Colonic mucosa (tissue), 4 donors: ENCODE data around the gene SACM1L. TPM values are rescaled to one million over a fixed set of nuclear protein-coding genes. Genes with fewer than 3 reads are reported as not detected.

Experiments
- DNase-seq: peaks from one replicate; pipeline ENCODE4 v3.0.0-alpha.2; 2020
- H3K27ac ChIP-seq: fragments of 200-600 bp; one replicate; pipeline ENCODE4 v1.8.0; 2021
- H3K27me3 ChIP-seq: fragments of 200-600 bp; one replicate; pipeline ENCODE4 v1.8.0; 2021
- H3K36me3 ChIP-seq: fragments of 200-600 bp; one replicate; pipeline ENCODE4 v1.8.0; 2021
- H3K4me1 ChIP-seq: fragments of 200-600 bp; one replicate; pipeline ENCODE4 v1.8.0; 2021; ENCODE audit warnings: mild to moderate bottlenecking
- H3K4me3 ChIP-seq: fragments of 200-600 bp; one replicate; pipeline ENCODE4 v1.8.0; 2021
- H3K9ac ChIP-seq, 2 donors: one replicate each; pipeline ENCODE4 v1.7.0; 2013; ENCODE audit warnings: control low read depth in 2 of 2, low read depth in 2 of 2, low read length in 2 of 2
- H3K9me3 ChIP-seq: fragments of 200-600 bp; one replicate; pipeline ENCODE4 v1.8.0; 2021
- intact Hi-C: fragments of 100-400 bp; cut with DNase I; formaldehyde crosslinking; loops from one replicate; pipeline ENCODE4 v1.14.1; 2022
- total RNA-seq, 2 donors: library from RNA; stranded (reverse); fragmentation: NEBNext Ultra II Directional in 1 of 2; extraction: Animal tissue kit (Norgen Biotek cat#: 25700) in 1 of 2; gene quantifications; one replicate each; pipeline ENCODE4 v1.2.1, GENCODE V29; 2021
- TF ChIP-seq, protein P1 (sequence below): fragments of 200-600 bp; IDR thresholded peaks from one replicate; pipeline ENCODE4 v1.8.0; 2022; ENCODE audit warnings: antibody characterized with exemption, mild to moderate bottlenecking
- donor health status: healthy.
- donor health status: DM: no; HTN: no; CAD: no.
- donor health status: DM: no; HTN: no; CAD: no.

The SACM1L gene
- total RNA-seq, 2 donors from 2014 or later = 47.2 TPM

DNA sequence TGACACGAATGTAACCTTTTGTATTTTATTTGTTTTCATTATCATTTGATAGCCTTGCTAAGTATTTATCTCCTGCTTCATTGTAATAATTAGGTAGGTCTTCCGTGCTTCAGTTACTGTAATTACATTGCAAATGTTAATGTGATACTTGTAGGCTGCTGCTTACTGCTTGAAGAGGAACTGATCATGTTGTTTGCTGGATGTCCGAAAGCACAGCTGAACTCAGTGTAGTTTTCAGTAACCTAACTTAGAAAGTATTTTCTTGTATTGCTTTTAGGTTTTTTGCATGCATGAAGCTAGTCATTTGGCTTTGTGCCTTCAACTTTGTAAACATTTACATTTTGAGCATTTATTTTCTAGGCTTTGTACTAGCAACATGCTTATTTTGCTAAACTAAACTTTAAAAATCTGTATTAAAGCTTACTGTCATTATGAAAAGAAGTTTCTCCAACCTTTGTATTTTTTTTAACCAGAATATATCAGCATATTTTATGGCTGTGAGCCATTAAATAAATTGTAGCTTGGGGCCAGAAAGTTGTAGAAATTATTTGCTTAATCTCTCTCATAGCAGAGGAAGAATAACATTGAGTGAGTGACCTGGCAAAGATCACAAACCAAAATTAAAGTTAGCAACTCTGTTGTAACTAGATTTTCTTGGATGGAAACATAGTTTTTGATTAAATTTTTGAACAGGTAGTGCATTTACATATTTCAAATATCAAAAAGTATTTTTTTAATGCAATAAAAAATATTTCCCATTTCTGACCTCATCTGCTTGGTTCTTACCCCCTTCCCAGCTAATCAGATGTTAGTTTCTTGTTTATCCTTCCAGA lies 30.7 kb downstream of the SACM1L start:
- Histone ChIP-seq H3K4me3 (no peak overlapping the region), H3K9me3 (no peaks in the 10 kb centered on the region), H3K36me3 (no peaks in the 10 kb centered on the region), H3K4me1 (no peaks in the 10 kb centered on the region), H3K27me3 (no peaks in the 10 kb centered on the region), H3K9ac (no peak overlapping the region), H3K27ac (no peak overlapping the region)
- no peak for DNase-seq
- TF ChIP-seq, protein P1, sequence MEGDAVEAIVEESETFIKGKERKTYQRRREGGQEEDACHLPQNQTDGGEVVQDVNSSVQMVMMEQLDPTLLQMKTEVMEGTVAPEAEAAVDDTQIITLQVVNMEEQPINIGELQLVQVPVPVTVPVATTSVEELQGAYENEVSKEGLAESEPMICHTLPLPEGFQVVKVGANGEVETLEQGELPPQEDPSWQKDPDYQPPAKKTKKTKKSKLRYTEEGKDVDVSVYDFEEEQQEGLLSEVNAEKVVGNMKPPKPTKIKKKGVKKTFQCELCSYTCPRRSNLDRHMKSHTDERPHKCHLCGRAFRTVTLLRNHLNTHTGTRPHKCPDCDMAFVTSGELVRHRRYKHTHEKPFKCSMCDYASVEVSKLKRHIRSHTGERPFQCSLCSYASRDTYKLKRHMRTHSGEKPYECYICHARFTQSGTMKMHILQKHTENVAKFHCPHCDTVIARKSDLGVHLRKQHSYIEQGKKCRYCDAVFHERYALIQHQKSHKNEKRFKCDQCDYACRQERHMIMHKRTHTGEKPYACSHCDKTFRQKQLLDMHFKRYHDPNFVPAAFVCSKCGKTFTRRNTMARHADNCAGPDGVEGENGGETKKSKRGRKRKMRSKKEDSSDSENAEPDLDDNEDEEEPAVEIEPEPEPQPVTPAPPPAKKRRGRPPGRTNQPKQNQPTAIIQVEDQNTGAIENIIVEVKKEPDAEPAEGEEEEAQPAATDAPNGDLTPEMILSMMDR = no peak
- intact Hi-C loops = no loop called here

DNA sequence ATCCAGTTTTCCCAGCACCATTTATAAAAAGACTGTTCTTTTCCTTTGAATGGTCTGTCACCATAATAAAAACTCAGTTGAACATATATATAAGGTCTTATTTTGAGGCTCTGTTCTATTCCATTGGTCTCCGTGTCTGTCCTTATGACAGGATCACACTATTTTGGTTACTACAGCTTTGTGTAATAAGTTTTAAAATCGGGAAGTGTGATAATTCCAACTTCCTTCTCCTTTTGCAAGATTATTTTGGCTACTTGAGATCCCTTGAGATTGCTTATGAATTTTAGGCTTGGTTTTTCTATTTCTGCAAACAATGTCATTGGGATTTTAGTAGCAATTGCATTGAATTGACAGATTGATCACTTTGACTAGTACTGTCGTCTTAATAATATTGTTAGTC lies 35.7 kb downstream of the SACM1L start:
- no peaks in the 10 kb centered on the region for H3K4me1 ChIP-seq

DNA sequence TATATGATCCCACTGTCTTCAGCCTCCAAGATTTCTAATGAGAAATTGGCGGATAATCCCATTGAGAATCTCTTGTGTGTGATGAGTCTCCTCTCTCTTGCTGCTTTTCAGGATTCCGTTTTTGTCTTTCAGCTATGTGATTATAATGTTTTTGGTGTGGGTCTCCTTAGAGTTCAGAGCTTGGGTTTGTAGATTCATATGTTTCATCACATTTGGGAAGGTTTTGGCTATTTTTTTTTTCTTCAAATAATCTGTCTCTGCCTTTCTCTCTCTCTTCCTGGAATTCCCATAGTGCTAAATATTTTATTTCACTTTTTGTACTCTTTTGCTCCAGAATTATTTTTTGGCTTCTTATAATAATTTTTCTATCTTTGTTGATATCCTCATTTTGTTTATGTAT lies 40.4 kb downstream of the SACM1L start:
- no peak overlapping the region for H3K9ac ChIP-seq
- intact Hi-C loops = no loop called here
- H3K9me3 ChIP-seq = no peaks in the 10 kb centered on the region
- no peaks in the 10 kb centered on the region for H3K4me1 ChIP-seq
- no peak overlapping the region for H3K4me3 ChIP-seq
- TF ChIP-seq, protein P1 = no peak
- H3K27me3 ChIP-seq = no peaks in the 10 kb centered on the region
- H3K27ac ChIP-seq = no peak overlapping the region
- H3K36me3 ChIP-seq = no peaks in the 10 kb centered on the region
- no peak for DNase-seq

More for the DNA sequence above, 35.7 kb downstream of the SACM1L start:
- Histone ChIP-seq H3K27ac (no peak overlapping the region), H3K4me3 (no peak overlapping the region), H3K9ac (no peak overlapping the region), H3K27me3 (no peaks in the 10 kb centered on the region), H3K9me3 (no peaks in the 10 kb centered on the region), H3K36me3 (no peaks in the 10 kb centered on the region)
- DNase-seq = no peak
- TF ChIP-seq, protein P1 = no peak
- intact Hi-C loops = no loop called here

DNA sequence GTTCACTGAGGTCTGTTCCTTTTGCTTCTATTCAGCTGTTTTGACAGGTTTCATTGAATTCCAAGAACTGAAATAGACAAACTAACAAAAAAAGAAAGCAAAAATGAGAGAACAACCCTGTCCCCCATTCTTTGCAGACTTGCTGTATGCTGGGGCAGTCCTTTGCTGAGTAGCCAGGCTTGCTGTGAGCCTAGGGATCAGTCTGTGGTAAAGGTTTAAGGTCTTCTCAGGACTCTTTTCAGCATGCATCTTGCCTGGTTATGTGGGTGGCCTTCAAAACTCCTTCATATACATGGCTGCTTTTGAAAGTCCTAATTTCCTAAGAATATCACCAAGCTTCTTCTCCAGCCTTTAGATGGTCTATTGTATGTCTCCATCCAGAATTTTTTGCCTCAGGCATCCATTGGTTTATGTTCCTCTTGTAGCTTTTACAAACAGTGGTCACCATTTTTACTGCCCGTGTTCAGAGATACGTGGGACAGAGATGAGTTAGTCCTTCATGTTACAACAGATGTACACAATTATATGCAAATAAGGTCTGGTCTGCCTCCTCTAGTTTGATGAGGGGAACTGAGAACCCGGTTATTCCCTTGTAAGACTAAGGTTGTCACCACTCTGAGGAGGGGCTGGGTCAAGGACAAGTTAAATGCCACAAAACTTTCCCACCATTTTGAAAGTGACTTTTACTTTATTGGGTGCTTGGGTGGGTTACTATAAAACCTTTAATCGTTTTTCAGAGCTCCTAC lies 41.4 kb downstream of the SACM1L start:
- intact Hi-C loops = no loop called here
- Histone ChIP-seq H3K4me1 (no peaks in the 10 kb centered on the region), H3K9me3 (no peaks in the 10 kb centered on the region), H3K9ac (no peak overlapping the region), H3K4me3 (no peak overlapping the region), H3K27ac (no peak overlapping the region), H3K36me3 (no peaks in the 10 kb centered on the region), H3K27me3 (no peaks in the 10 kb centered on the region)
- DNase-seq = no peak
- TF ChIP-seq, protein P1 = no peak

DNA sequence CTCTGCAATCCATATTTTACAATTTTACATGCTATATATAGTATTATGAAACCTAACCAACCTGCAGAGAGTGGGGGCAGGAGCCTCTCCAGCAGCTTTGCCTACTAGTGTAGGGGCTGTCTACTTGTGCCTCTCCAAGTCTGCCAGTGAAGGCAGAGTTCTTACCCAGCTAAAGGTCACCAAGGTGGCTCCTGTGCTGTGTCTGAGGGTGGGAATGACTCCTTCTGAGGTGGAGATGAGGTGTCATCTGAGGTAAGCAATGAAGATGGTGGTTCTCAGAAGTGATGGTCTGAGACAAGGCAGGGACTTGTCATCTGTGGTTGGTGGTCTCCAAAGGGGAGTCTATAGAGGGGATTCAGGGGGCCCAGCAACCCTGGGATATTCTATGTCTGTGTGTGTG lies 47.5 kb downstream of the SACM1L start:
- no peak for DNase-seq
- H3K9me3 ChIP-seq = no peaks in the 10 kb centered on the region
- no peak overlapping the region for H3K27ac ChIP-seq
- TF ChIP-seq, protein P1 = no peak
- no peak overlapping the region for H3K9ac ChIP-seq
- intact Hi-C loops = no loop called here
- H3K4me3 ChIP-seq = no peak overlapping the region
- no peaks in the 10 kb centered on the region for H3K4me1 ChIP-seq
- peaks cover 19% of the 10 kb centered on the region for H3K36me3 ChIP-seq
- H3K27me3 ChIP-seq = no peaks in the 10 kb centered on the region
